Subcutaneous adipose tissue (tissue), 4 donors: ENCODE results near the gene MRPL52. TPM values are rescaled to one million over a fixed set of nuclear protein-coding genes. Genes with fewer than 3 reads are reported as not detected.

Source experiments
- total RNA-seq, 4 donors: library from RNA; depleted of rRNA; stranded (reverse); fragments of >200 nt; gene quantifications; one replicate each; pipeline ENCODE4 v1.1.0, GENCODE V29; 2016
- TF ChIP-seq, protein P1 (sequence below): fragments of 450-650 bp; IDR thresholded peaks from one replicate; pipeline ENCODE4 v1.5.1; 2016; ENCODE audit warnings: low read depth, mild to moderate bottlenecking, control low read depth, antibody characterized with exemption, moderate library complexity

The MRPL52 gene
- total RNA-seq, 4 donors from 2014 or later, result 13.9 to 55.6 (median 31.2) TPM

DNA sequence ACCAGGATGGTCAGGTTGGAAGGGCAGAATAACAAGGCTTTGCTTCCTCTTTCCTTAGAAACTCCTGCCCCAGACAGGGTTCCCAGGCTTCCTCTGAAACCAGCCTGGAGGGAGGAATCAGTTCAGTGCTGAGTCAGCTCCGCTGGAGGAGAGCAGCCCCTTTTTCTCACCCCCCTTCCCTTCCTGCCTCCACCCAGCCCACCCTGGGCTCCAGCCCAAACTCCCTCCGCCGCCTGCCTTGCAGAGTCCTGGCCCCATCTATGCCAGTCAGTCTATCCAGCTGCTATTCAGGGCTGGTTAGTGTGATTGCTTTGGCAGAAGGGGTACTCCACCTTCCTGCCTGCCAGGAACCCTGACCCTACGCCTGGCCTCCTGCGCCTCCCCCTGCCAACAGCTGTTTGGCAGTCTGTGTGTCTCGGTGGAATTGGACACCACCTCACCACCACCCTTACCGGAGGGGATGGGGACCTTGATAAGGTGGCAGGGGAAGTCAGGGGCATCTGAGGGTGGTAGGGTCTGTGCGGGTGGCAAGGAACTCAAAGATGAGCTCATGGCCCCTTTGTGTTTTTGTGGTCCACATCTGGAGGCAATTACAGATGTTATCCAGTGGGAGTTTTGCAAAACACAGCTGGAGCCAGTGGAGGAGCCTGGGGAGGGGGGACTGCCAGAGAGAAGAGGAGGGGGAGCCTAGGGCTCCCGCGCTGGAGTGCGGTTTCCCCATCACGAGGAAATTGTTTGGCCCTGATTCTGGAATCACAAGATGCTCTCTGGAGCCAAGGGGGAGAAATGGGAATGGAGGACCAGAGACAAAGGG lies 18.9 kb downstream of the MRPL52 start:
- TF ChIP-seq, protein P1, sequence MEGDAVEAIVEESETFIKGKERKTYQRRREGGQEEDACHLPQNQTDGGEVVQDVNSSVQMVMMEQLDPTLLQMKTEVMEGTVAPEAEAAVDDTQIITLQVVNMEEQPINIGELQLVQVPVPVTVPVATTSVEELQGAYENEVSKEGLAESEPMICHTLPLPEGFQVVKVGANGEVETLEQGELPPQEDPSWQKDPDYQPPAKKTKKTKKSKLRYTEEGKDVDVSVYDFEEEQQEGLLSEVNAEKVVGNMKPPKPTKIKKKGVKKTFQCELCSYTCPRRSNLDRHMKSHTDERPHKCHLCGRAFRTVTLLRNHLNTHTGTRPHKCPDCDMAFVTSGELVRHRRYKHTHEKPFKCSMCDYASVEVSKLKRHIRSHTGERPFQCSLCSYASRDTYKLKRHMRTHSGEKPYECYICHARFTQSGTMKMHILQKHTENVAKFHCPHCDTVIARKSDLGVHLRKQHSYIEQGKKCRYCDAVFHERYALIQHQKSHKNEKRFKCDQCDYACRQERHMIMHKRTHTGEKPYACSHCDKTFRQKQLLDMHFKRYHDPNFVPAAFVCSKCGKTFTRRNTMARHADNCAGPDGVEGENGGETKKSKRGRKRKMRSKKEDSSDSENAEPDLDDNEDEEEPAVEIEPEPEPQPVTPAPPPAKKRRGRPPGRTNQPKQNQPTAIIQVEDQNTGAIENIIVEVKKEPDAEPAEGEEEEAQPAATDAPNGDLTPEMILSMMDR, result no peak

- TF ChIP-seq, protein P1, result no peak
Measured at GRCh38 chr14:22849212-22849819, 19.6 kb downstream of the MRPL52 start.

- TF ChIP-seq, protein P1, result no peak
Measured at GRCh38 chr14:22850944-22851764, 21.5 kb downstream of the MRPL52 start.

- TF ChIP-seq, protein P1, result no peak
Measured at GRCh38 chr14:22852599-22852939, 22.9 kb downstream of the MRPL52 start.

GRCh38 chr14:22852940-22853767 lies 23.5 kb downstream of the MRPL52 start:
- TF ChIP-seq, protein P1, result no peak

GRCh38 chr14:22854963-22855724 lies 25.5 kb downstream of the MRPL52 start:
- TF ChIP-seq, protein P1, result no peak
